Pancreas (tissue), 10 donors: ENCODE measurements around the gene PRELID3B. TPM values are rescaled to one million over a fixed set of nuclear protein-coding genes. Genes with fewer than 3 reads are reported as not detected.

ENCODE experiments used
- ATAC-seq, 4 donors: fragments of 200-7000 bp; cut with Tn5 transposase; one replicate each; pipeline versions ENCODE4 v1.8.0 to v1.9.1; 2020; ENCODE audit warnings: mild to moderate bottlenecking in 4 of 4, moderate library complexity in 4 of 4
- DNase-seq, 6 donors: peaks; one replicate each; pipeline ENCODE4 v3.0.0-alpha.2; 2020
- FAIRE-seq: peaks from 2 replicates; lab custom pipeline; 2012; peaks lifted over from hg19 to GRCh38; lab: Jason Lieb, UNC
- H3K27ac ChIP-seq, 4 donors: fragments of 200-600 bp; sonication (generic); 1 replicate in 3 of 4; 2 replicates in 1 of 4; pipeline versions ENCODE4 v1.5.0 to v1.8.0; 2020
- H3K27me3 ChIP-seq, 4 donors: fragments of 200-600 bp; one replicate each; pipeline ENCODE4 v1.8.0; 2021
- H3K36me3 ChIP-seq, 3 donors: fragments of 200-600 bp; sonication (generic) in 1 of 3; one replicate each; pipeline versions ENCODE4 v1.5.0 to v1.8.0; 2020 to 2021
- H3K4me1 ChIP-seq, 3 donors: fragments of 200-600 bp; one replicate each; pipeline ENCODE4 v1.8.0; 2021
- H3K4me3 ChIP-seq, 4 donors: fragments of 200-600 bp; sonication (generic) in 2 of 4; one replicate each; pipeline versions ENCODE4 v1.5.0 to v1.8.0; 2020 to 2021
- H3K9me3 ChIP-seq, 4 donors: fragments of 200-600 bp; one replicate each; pipeline ENCODE4 v1.8.0; 2021
- WGBS, 2 donors: extraction: QIAGEN DNeasy Blood & Tissue Kit; methylation state at CpG; one replicate each; pipeline ENCODE4 v1.1.7; 2013; 5-methylcytosine and 5-hydroxymethylcytosine counted together
- intact Hi-C, 3 donors: fragments of 100-400 bp; cut with DNase I; formaldehyde crosslinking; loops; one replicate each; pipeline versions ENCODE4 v1.11.1 to v1.14.2; 2022
- polyA plus RNA-seq, 2 donors: library from polyadenylated mRNA; stranded (reverse); fragments of 200-250 nt; gene quantifications; one replicate each; pipeline ENCODE4 v1.2.3, GENCODE V29; 2013
- total RNA-seq, 6 donors: library from RNA; stranded (reverse); fragmentation: NEBNext Ultra II Directional in 4 of 6; extraction: Animal tissue kit (Norgen Biotek cat#: 25700) in 4 of 6; gene quantifications; one replicate each; pipeline versions ENCODE4 v1.2.1 to v1.2.4, GENCODE V29; 2021 to 2023
- TF ChIP-seq, protein P1 (sequence below), 4 donors: fragments of 200-600 bp; sonication (generic) in 3 of 4; IDR thresholded peaks; one replicate each; pipeline versions ENCODE4 v1.5.0 to v1.8.0; 2021; ENCODE audit warnings: antibody characterized with exemption in 4 of 4
- donor health status: healthy with polysubstance abuse.
- donor health status: DM: no; HTN: no; CAD: no; lungs with moderate emphysema.
- donor health status: DM: no; HTN: no; CAD: no.
- donor health status: control.
- donor health status: control.
- donor health status: Bipolar disorder and iron deficiency.
- donor health status: DM: yes; HTN: yes; CAD: no.
- donor health status: DM: no; HTN: no; CAD: no.
- donor health status: DM: no; HTN: no; CAD: no.
- donor health status: DM: yes; HTN: yes; CAD: no.

The PRELID3B gene
- total and polyA plus RNA-seq, 8 donors: 8.4 to 24.9 (median 18.9) TPM

DNA sequence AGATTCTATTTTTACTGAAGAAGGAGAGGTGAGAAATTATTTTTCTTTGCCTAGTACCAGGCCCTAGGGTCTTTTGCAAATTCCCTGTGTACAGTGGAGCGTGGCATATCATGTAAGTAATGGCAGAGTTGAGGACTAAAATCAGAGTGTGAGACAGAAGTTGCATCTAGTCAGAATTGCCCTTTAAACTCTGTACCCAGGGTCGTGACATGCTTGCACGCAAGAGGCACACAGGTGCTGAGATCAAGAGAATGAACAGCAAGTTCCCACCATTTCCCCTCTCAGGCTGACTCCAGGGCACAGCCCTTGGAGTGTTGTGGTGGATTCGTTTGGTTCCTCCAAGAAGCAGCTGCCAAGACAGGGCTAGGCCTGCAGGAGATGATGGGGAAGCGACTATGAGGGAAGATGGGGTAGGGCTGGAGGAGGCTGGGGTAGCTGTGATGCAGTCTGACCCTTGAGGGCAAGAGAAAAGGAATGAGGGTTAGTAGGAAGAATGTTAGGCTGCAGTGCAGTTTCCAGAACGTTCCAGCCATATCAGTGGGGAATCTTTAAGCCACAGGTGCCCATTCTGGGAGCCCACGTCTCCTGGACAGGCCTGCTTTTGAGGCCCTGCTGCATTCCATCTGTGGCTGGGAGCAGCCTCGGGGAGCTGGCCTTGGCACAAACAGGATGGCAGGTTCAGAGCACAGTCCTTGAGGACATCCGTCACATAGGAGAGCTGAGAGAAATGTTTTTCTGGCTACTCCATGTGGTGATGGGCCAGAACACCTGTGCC lies 54.6 kb downstream of the PRELID3B start:
- intact Hi-C loops: no loop called here
- H3K9me3 ChIP-seq: no peaks in the 10 kb centered on the region
- no peaks in the 10 kb centered on the region for H3K27me3 ChIP-seq
- 76 to 84% methylated on average over 9 of the region's 9 CpGs for WGBS, 2 donors
- TF ChIP-seq, protein P1, sequence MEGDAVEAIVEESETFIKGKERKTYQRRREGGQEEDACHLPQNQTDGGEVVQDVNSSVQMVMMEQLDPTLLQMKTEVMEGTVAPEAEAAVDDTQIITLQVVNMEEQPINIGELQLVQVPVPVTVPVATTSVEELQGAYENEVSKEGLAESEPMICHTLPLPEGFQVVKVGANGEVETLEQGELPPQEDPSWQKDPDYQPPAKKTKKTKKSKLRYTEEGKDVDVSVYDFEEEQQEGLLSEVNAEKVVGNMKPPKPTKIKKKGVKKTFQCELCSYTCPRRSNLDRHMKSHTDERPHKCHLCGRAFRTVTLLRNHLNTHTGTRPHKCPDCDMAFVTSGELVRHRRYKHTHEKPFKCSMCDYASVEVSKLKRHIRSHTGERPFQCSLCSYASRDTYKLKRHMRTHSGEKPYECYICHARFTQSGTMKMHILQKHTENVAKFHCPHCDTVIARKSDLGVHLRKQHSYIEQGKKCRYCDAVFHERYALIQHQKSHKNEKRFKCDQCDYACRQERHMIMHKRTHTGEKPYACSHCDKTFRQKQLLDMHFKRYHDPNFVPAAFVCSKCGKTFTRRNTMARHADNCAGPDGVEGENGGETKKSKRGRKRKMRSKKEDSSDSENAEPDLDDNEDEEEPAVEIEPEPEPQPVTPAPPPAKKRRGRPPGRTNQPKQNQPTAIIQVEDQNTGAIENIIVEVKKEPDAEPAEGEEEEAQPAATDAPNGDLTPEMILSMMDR (IDR thresholded peaks at IDR 0.05): no peak
- H3K4me1 ChIP-seq: no peaks in the 10 kb centered on the region
- FAIRE-seq (no peak), DNase-seq (peak in 2 of 6 donors; percentile 1 to 21), ATAC-seq (no peak)
- no peak overlapping the region for H3K27ac ChIP-seq
- no peak overlapping the region for H3K4me3 ChIP-seq
- peaks cover 4 to 62% (median 25%) of the 10 kb centered on the region in 3 donors for H3K36me3 ChIP-seq

DNA sequence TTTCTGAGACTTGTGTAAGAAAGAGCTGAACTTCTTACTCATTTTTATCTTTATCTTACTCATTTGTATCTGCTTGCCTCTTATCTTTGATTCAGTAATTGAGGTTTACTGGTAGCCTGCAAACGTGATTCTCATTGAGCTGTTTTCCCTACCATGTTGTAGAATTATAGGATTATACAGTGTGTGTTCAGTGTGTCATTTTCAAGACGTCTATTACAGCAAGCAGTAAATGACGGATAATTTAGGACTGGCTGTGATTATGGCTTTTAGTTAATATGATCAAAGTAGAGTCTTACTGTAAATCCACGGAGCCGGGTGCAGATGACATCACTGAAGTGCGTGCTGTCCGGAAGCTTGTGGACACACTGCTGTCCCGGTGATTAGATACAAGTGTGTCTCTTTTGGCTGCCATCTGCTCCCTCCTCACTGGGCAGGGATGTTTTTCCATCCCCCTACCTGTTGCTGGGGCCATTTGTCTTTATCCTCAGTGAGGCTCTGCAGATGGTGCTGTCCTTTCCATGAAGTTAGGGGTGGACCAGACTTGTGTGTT lies 55.5 kb downstream of the PRELID3B start:
- H3K36me3 ChIP-seq: peaks cover 4 to 52% (median 21%) of the 10 kb centered on the region in 3 donors
- FAIRE-seq: no peak

DNA sequence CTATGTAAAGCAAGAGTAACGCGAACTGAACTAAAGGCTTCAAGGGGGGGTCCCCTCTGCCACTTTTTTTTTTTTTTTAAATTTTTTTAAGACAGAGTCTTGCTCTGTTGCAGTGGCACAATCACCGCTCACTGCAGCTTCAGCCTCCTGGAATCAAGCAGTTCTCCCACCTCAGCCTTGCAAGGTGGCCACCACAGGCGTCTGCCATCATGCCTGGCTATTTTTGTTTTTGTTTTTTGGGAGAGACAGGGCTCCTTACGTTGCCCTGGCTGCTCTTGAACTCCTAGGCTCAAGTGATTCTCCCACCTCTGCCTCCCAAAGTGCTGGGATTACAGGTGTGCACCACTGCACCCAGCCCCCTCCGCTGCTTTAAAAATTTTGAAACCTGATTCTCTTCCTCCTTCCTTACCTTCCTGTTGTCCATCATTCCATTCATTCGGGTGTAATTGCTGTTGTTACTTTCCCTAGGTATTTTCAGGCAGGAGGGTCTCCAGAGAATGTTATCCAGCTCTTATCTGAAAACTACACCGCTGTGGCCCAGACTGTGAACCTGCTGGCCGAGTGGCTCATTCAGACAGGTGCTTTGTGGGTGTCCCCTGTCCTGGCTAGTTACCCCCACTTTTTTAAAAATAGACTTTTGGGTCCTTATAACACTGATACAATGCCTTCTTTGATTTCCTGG lies 56.2 kb downstream of the PRELID3B start:
- no peak for ATAC-seq
- 76 to 81% methylated on average over 9 of the region's 9 CpGs for WGBS, 2 donors
- FAIRE-seq: no peak
- Histone ChIP-seq H3K27ac (no peak overlapping the region), H3K27me3 (no peaks in the 10 kb centered on the region), H3K4me3 (no peak overlapping the region), H3K4me1 (peaks cover 0 to 7% (median 0%) of the 10 kb centered on the region in 3 donors), H3K9me3 (no peaks in the 10 kb centered on the region), H3K36me3 (peaks cover 4 to 47% (median 19%) of the 10 kb centered on the region in 3 donors)
- peak in 1 of 6 donors; percentile 20 for DNase-seq
- intact Hi-C loops: no loop called here
- TF ChIP-seq, protein P1 (IDR thresholded peaks at IDR 0.05): no peak

More for the DNA sequence above, 55.5 kb downstream of the PRELID3B start:
- Histone ChIP-seq H3K9me3 (no peaks in the 10 kb centered on the region), H3K4me3 (no peak overlapping the region), H3K27me3 (no peaks in the 10 kb centered on the region), H3K4me1 (peaks cover 0 to 7% (median 0%) of the 10 kb centered on the region in 3 donors), H3K27ac (no peak overlapping the region)
- intact Hi-C loops: no loop called here
- 82 to 83% methylated on average over 8 of the region's 8 CpGs for WGBS, 2 donors
- DNase-seq: peak in 2 of 6 donors; percentile 4 to 22
- peak in 2 of 4 donors; percentile 42 to 61 for ATAC-seq
- TF ChIP-seq, protein P1 (IDR thresholded peaks at IDR 0.05): no peak

DNA sequence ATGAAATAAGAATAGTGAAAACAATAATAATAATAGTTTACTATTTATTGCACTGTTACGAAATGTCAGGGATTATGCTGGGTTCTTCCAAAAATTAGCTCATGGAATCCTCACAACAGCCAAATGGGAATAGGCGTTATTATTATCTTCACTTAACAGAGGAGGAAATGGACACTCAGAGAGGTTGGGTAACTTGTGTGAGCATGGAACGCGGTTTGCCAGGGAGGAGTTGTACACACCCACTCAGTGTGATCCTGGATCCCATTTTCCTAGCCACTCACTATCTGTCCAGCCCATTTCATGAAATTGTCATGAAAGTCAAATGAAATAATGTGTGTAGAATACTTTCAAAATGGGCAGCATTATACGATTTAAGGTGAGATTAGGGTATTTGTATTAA lies 56.9 kb downstream of the PRELID3B start:
- intact Hi-C loops: no loop called here
- peaks cover 0 to 7% (median 0%) of the 10 kb centered on the region in 3 donors for H3K4me1 ChIP-seq
- TF ChIP-seq, protein P1 (IDR thresholded peaks at IDR 0.05): no peak
- WGBS, 2 donors: 81 to 83% methylated on average over 5 of the region's 5 CpGs
- no peaks in the 10 kb centered on the region for H3K9me3 ChIP-seq
- H3K27me3 ChIP-seq: no peaks in the 10 kb centered on the region
- peaks cover 4 to 39% (median 17%) of the 10 kb centered on the region in 3 donors for H3K36me3 ChIP-seq
- ATAC-seq: no peak
- FAIRE-seq: no peak
- peak in 1 of 6 donors; percentile 6 for DNase-seq
- no peak overlapping the region for H3K4me3 ChIP-seq
- H3K27ac ChIP-seq: no peak overlapping the region
